ENCODE results near the gene SLC27A5. TPM values are rescaled to one million over a fixed set of nuclear protein-coding genes. Genes with fewer than 3 reads are reported as not detected.
A peak's percentile ranks its signal among the peaks of the same experiment; 100 is the strongest.

SLC27A5 gene
- total and polyA plus RNA-seq, 9 of the 15 experiments (the other 6 are each of a cell fraction or from before 2014, with no cell fraction given) = 42.2 to 318 (median 64.7) TPM

- peaks cover 26% of the 10 kb centered on the region for H3K79me2 ChIP-seq (ENCODE audit: control insufficient read depth, insufficient read depth, low read length)
- H3K27ac ChIP-seq (ENCODE audit: extremely low read depth, low read depth, low read length) = no peak overlapping the region; the same call in 2 of the 3 replicates
- H3K4me1 ChIP-seq (replicated peaks in 1 of 2; ENCODE audit: control insufficient read depth in 2 of 2, insufficient read depth in 2 of 2, low read length in 2 of 2) = peaks cover 16 to 31% of the 10 kb centered on the region in 2 experiments; a peak in 4 of 5 replicates
- peaks cover 42% of the 10 kb centered on the region; the same call in 2 of the 3 replicates for H3K36me3 ChIP-seq (ENCODE audit: control insufficient read depth, insufficient read depth, low read length)
- no peak for DNase-seq (ENCODE audit: extremely low read depth in 1 of 4, low spot score in 3 of 4)
- H3K9me1 ChIP-seq (ENCODE audit: control insufficient read depth, insufficient read depth, low read length) = peaks cover 14% of the 10 kb centered on the region
- no peak for ATAC-seq
- 0 out of 2 replicates have a peak, but pooled peaks have one; percentile 21 for TF ChIP-seq RBFOX2 (IDR thresholded peaks at IDR 0.05; ENCODE audit: low read depth, low read length)
- TF ChIP-seq GATAD2A (IDR thresholded peaks at IDR 0.05) = no peak
- 0 out of 4 replicates have a peak, but pooled peaks of 1 of the 2 experiments have one; percentile 3 for TF ChIP-seq SIX5 (IDR thresholded peaks at IDR 0.05; ENCODE audit: borderline replicate concordance in 1 of 2, insufficient read depth in 1 of 2, low read depth in 1 of 2, low read length in 2 of 2)
- peak; percentile 42 for TF ChIP-seq POLR2G (IDR thresholded peaks at IDR 0.05; ENCODE audit: low read depth, low read length)
- no peak for TF ChIP-seq CBX5 (IDR thresholded peaks at IDR 0.05; ENCODE audit: borderline replicate concordance, low read depth)
- H3K4me2 ChIP-seq (ENCODE audit: insufficient read depth, low read length) = no peak overlapping the region
- in situ Hi-C loops (cut with MboI) (no loop called here), intact Hi-C loops (cut with micrococcal nuclease) (loop anchor here (5.0 kb wide), 1 partner anchor 62 kb away; the partner anchor contains the start of gene ZNF584)
- 0 out of 2 replicates have a peak, but pooled peaks cover 3% of the 10 kb centered on the region for H4K20me1 ChIP-seq (replicated peaks; ENCODE audit: control insufficient read depth, insufficient read depth, low read length)
- BruUV-seq (replicated peaks) = no TSS peak
- WGBS (ENCODE audit: insufficient coverage, low coverage, missing lambda C conversion rate) = 94% methylated on average over 15 of the region's 17 CpGs
- no peaks in the 10 kb centered on the region for H3K9me3 ChIP-seq (replicated peaks; ENCODE audit: control insufficient read depth, insufficient read depth, low read depth, low read length)
- H3K4me3 ChIP-seq = no peak overlapping the region
- no peak for FAIRE-seq
- POLR2A ChIA-PET = interaction anchor here (0.6 to 1.6 kb wide), 3 partner anchors 18 to 170 kb away, joined by 3 to 6 read pairs (median 4); partner anchors contain the start of gene ZNF324B
- peak overlapping the region in 1 of 2 experiments; percentile 63; a peak in 1 of 4 replicates for H3K9ac ChIP-seq (ENCODE audit: insufficient read depth in 1 of 2, low read depth in 2 of 2, low read length in 2 of 2)
- no peaks in the 10 kb centered on the region for H3K27me3 ChIP-seq (ENCODE audit: control insufficient read depth in 2 of 2, insufficient read depth in 2 of 2, low read length in 2 of 2)
- CTCF ChIA-PET (ENCODE audit: low intra/inter-chr PET ratio) = no interaction called here
- H2AFZ ChIP-seq (ENCODE audit: low read depth, low read length) = no peak overlapping the region
Measured at GRCh38 chr19:58469241-58470013, 42.4 kb downstream of the SLC27A5 start.

Measured in K562 (cell line).